ENCODE results near the gene ZNF74. TPM values are rescaled to one million over a fixed set of nuclear protein-coding genes. Genes with fewer than 3 reads are reported as not detected.
"Not testable (repeated sequence)": the region's sequence is repeated elsewhere in the genome, so short reads cannot be mapped to it uniquely, and the experiment has no call there.

The ZNF74 gene
- total RNA-seq, 4 donors from 2014 or later = 9.3 to 17.5 (median 10.5) TPM

GRCh38 chr22:20361752-20362229, 32.2 kb upstream of the ZNF74 start:
- 94% methylated on average over 54 of the region's 54 CpGs for WGBS
- not testable (repeated sequence) for H3K4me1 ChIP-seq; H3K27ac ChIP-seq; H3K36me3 ChIP-seq; H3K4me3 ChIP-seq; H3K9me3 ChIP-seq; DNase-seq (ENCODE audit: low spot score in 2 of 2); H3K27me3 ChIP-seq

- H3K27me3 ChIP-seq; H3K27ac ChIP-seq; DNase-seq (ENCODE audit: low spot score in 2 of 2); H3K4me3 ChIP-seq; H3K4me1 ChIP-seq; H3K9me3 ChIP-seq; H3K36me3 ChIP-seq: not testable (repeated sequence)
- 86% methylated on average over 10 of the region's 10 CpGs for WGBS
Observed at GRCh38 chr22:20362403-20362802, 31.5 kb upstream of the ZNF74 start.

- H3K36me3 ChIP-seq, H3K4me3 ChIP-seq, H3K27me3 ChIP-seq, H3K4me1 ChIP-seq, H3K9me3 ChIP-seq, H3K27ac ChIP-seq: not testable (repeated sequence)
- 47% methylated on average over 6 of the region's 11 CpGs for WGBS
- peak in 1 of 2 donors; percentile 39 for DNase-seq (ENCODE audit: low spot score in 2 of 2)
Observed at GRCh38 chr22:20364335-20365260, 29.4 kb upstream of the ZNF74 start.

GRCh38 chr22:20366841-20367240, 27.1 kb upstream of the ZNF74 start:
- H3K9me3 ChIP-seq, H3K36me3 ChIP-seq, H3K4me3 ChIP-seq, H3K27ac ChIP-seq, H3K27me3 ChIP-seq, H3K4me1 ChIP-seq: not testable (repeated sequence)
- DNase-seq (ENCODE audit: low spot score in 2 of 2) = peak in 1 of 2 donors; percentile 24
- 79% methylated on average over 9 of the region's 9 CpGs for WGBS

- H3K9me3 ChIP-seq; H3K27ac ChIP-seq; H3K4me1 ChIP-seq; H3K36me3 ChIP-seq; H3K27me3 ChIP-seq; DNase-seq (ENCODE audit: low spot score in 2 of 2); H3K4me3 ChIP-seq: not testable (repeated sequence)
- WGBS = 90% methylated on average over 8 of the region's 9 CpGs
Observed at GRCh38 chr22:20368875-20369274, 25.1 kb upstream of the ZNF74 start.

- WGBS = no CpG with 5 or more reads among the region's 6 CpGs
Observed at GRCh38 chr22:20371687-20372086, 22.3 kb upstream of the ZNF74 start.

GRCh38 chr22:20372406-20372854, 21.5 kb upstream of the ZNF74 start:
- H3K4me3 ChIP-seq; DNase-seq (ENCODE audit: low spot score in 2 of 2): not testable (repeated sequence)
- no CpG with 5 or more reads among the region's 8 CpGs for WGBS

More at GRCh38 chr22:20371687-20372086, 22.3 kb upstream of the ZNF74 start:
- not testable (repeated sequence) for H3K27me3 ChIP-seq; DNase-seq (ENCODE audit: low spot score in 2 of 2); H3K4me3 ChIP-seq; H3K36me3 ChIP-seq; H3K4me1 ChIP-seq; H3K9me3 ChIP-seq; H3K27ac ChIP-seq

GRCh38 chr22:20373195-20373706, 20.7 kb upstream of the ZNF74 start:
- not testable (repeated sequence) for H3K9me3 ChIP-seq; DNase-seq (ENCODE audit: low spot score in 2 of 2); H3K4me3 ChIP-seq; H3K27ac ChIP-seq; H3K27me3 ChIP-seq; H3K36me3 ChIP-seq; H3K4me1 ChIP-seq
- 82% methylated on average over 6 of the region's 6 CpGs for WGBS

More at GRCh38 chr22:20372406-20372854, 21.5 kb upstream of the ZNF74 start:
- H3K27ac ChIP-seq, H3K27me3 ChIP-seq, H3K4me1 ChIP-seq, H3K9me3 ChIP-seq, H3K36me3 ChIP-seq: not testable (repeated sequence)

GRCh38 chr22:20374130-20374529, 19.8 kb upstream of the ZNF74 start:
- DNase-seq (ENCODE audit: low spot score in 2 of 2); H3K36me3 ChIP-seq; H3K27me3 ChIP-seq; H3K4me1 ChIP-seq; H3K4me3 ChIP-seq; H3K27ac ChIP-seq; H3K9me3 ChIP-seq: not testable (repeated sequence)
- 97% methylated on average over 1 of the region's 2 CpGs for WGBS

GRCh38 chr22:20376281-20376680, 17.7 kb upstream of the ZNF74 start:
- H3K4me3 ChIP-seq; DNase-seq (ENCODE audit: low spot score in 2 of 2); H3K9me3 ChIP-seq; H3K4me1 ChIP-seq; H3K36me3 ChIP-seq; H3K27me3 ChIP-seq; H3K27ac ChIP-seq: not testable (repeated sequence)
- 96% methylated on average over 8 of the region's 8 CpGs for WGBS

- H3K27ac ChIP-seq; DNase-seq (ENCODE audit: low spot score in 2 of 2); H3K27me3 ChIP-seq; H3K4me3 ChIP-seq; H3K36me3 ChIP-seq; H3K9me3 ChIP-seq; H3K4me1 ChIP-seq: not testable (repeated sequence)
- WGBS = 98% methylated on average over 11 of the region's 11 CpGs
Observed at GRCh38 chr22:20376983-20377382, 17.0 kb upstream of the ZNF74 start.

Data from suprapubic skin (tissue), 4 donors.